ENCODE data around the gene ERCC6L2.

The ERCC6L2 gene

DNA sequence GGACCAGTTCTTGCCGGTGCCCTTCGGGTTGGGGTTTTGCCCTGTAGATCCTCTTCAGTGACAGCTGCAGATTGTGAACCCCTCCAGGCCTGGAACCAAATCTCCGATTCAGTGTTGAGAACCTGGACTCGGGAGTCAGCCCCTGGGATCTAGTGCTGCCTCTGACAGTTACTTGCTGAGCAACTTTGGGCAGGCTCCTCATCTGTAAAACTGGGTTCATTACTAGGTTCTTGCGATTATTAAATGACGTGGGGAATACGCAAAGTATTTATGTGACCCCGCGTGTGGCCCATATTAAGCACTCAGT, 600 bp downstream of the ERCC6L2 start:
- H4K20me1 ChIP-seq (ENCODE audit: insufficient read depth): no peaks in the 10 kb centered on the region
- peaks cover 27% of the 10 kb centered on the region for H3K79me2 ChIP-seq (ENCODE audit: insufficient read depth, low read depth)
- H3K36me3 ChIP-seq (ENCODE audit: insufficient read depth): no peaks in the 10 kb centered on the region
- no peak for TF ChIP-seq CTCF (conservative IDR thresholded peaks at IDR 0.05; ENCODE audit: low read depth, low read length)
- H3K4me3 ChIP-seq (IDR thresholded peaks at IDR 0.05; ENCODE audit: insufficient read depth, low read depth, low read length): no peak overlapping the region
- no peak overlapping the region for H3K4me2 ChIP-seq
- no peak overlapping the region for H3K27ac ChIP-seq
- peaks cover 11% of the 10 kb centered on the region for H3K4me1 ChIP-seq (ENCODE audit: low read depth, poor library complexity, severe bottlenecking)
- no peak overlapping the region; the same call in 1 of the 2 replicates for H2AFZ ChIP-seq (ENCODE audit: low read depth)
- H3K27me3 ChIP-seq (ENCODE audit: insufficient read depth, low read depth): no peaks in the 10 kb centered on the region
- H3K9ac ChIP-seq: no peak overlapping the region

- H4K20me1 ChIP-seq (ENCODE audit: insufficient read depth): no peaks in the 10 kb centered on the region
- H3K27me3 ChIP-seq (ENCODE audit: insufficient read depth, low read depth): no peaks in the 10 kb centered on the region
- H3K36me3 ChIP-seq (ENCODE audit: insufficient read depth): no peaks in the 10 kb centered on the region
- no peak overlapping the region for H3K27ac ChIP-seq
- H3K4me3 ChIP-seq (IDR thresholded peaks at IDR 0.05; ENCODE audit: insufficient read depth, low read depth, low read length): no peak overlapping the region
- no peak for TF ChIP-seq CTCF (conservative IDR thresholded peaks at IDR 0.05; ENCODE audit: low read depth, low read length)
- no peak overlapping the region for H3K4me2 ChIP-seq
- no peak overlapping the region for H3K9ac ChIP-seq
- H3K4me1 ChIP-seq (ENCODE audit: low read depth, poor library complexity, severe bottlenecking): peaks cover 11% of the 10 kb centered on the region
- peaks cover 27% of the 10 kb centered on the region for H3K79me2 ChIP-seq (ENCODE audit: insufficient read depth, low read depth)
- H2AFZ ChIP-seq (ENCODE audit: low read depth): no peak overlapping the region
These were observed 1.1 kb downstream of the ERCC6L2 start for GRCh38 chr9:95876595-95876994.

DNA sequence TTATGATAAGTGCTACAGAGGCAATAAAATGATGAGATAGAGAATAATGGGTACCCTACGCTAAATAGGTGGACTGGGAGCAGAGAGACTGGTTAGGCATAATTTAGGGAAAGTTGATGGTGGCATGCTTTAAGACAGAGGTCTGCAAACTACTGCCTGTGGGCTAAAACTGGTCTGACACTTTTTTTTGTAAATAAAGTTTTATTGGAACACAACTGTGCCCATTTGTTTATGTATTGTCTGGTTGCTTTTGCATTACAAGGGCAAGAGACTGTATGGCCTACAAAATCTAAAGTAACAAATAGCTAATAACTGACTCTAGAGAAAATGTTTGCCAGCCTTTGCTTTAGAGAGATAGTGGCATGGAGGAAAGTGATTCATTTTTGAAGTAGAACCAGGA, 2.5 kb downstream of the ERCC6L2 start:
- TF ChIP-seq CTCF (conservative IDR thresholded peaks at IDR 0.05; ENCODE audit: low read depth, low read length): no peak
- no peak overlapping the region for H3K4me3 ChIP-seq (IDR thresholded peaks at IDR 0.05; ENCODE audit: insufficient read depth, low read depth, low read length)
- peaks cover 27% of the 10 kb centered on the region for H3K79me2 ChIP-seq (ENCODE audit: insufficient read depth, low read depth)
- no peak overlapping the region for H3K9ac ChIP-seq
- no peak overlapping the region for H3K27ac ChIP-seq
- H3K4me1 ChIP-seq (ENCODE audit: low read depth, poor library complexity, severe bottlenecking): peaks cover 11% of the 10 kb centered on the region
- no peak overlapping the region for H2AFZ ChIP-seq (ENCODE audit: low read depth)
- no peaks in the 10 kb centered on the region for H3K36me3 ChIP-seq (ENCODE audit: insufficient read depth)
- H3K4me2 ChIP-seq: no peak overlapping the region
- H3K27me3 ChIP-seq (ENCODE audit: insufficient read depth, low read depth): no peaks in the 10 kb centered on the region
- H4K20me1 ChIP-seq (ENCODE audit: insufficient read depth): no peaks in the 10 kb centered on the region

DNA sequence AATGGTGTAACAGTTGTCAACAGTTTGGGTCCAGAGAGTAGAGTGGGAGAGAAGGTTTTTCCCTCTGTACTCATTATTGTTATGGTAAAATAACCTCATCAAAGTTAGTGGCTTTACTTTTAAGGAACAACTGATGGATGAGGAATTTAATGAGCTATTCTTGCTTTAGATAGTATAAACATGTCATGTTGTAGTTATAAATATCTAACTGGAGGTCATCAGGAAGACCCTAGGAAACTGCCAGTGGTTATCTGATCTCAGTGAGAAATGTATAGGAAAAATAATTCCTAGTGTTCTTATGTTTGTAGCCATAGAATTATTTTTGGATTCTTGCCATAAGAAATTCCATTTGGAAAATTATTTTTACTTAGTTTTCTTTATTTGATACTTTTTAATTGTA, 4.1 kb downstream of the ERCC6L2 start:
- Histone ChIP-seq H3K36me3 (ENCODE audit: insufficient read depth) (no peaks in the 10 kb centered on the region), H3K27ac (no peak overlapping the region), H3K9ac (no peak overlapping the region), H3K4me1 (ENCODE audit: low read depth, poor library complexity, severe bottlenecking) (peaks cover under 1% of the 10 kb centered on the region), H3K27me3 (ENCODE audit: insufficient read depth, low read depth) (no peaks in the 10 kb centered on the region), H3K79me2 (ENCODE audit: insufficient read depth, low read depth) (peaks cover 13% of the 10 kb centered on the region), H4K20me1 (ENCODE audit: insufficient read depth) (no peaks in the 10 kb centered on the region), H2AFZ (ENCODE audit: low read depth) (no peak overlapping the region), H3K4me2 (no peak overlapping the region), H3K4me3 (IDR thresholded peaks at IDR 0.05; ENCODE audit: insufficient read depth, low read depth, low read length) (no peak overlapping the region)
- no peak for TF ChIP-seq CTCF (conservative IDR thresholded peaks at IDR 0.05; ENCODE audit: low read depth, low read length)

Data from KMS-11 (cell line).